ENCODE results near the gene SAMD4A.

Gene SAMD4A

DNA sequence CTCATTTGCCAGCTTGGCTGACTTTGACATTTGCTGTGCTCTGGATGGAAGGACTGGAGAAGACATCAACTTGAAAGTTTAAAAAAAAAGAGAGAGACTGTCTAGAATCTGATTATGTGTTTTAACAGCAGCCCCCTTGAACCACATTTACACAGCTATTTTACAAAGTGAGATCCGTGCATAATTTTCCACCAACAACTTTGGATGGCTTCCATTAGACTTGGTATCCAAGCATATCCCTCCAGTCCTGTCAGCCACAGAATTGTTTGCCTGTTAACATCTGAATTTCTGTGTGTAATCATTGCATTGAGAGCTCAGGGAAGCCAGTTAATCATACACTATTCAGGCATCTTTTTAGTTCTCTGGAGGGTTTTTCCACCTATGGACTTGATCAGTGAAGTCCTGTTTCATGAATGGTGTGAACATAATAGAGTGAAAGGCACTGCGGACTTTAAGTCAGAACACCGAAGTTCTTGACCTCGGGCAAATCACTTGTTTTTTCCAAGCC lies 93.7 kb downstream of the SAMD4A start:
- DNase-seq (ENCODE audit: low read depth), result no peak

- no peak for DNase-seq (ENCODE audit: low read depth)
Observed at GRCh38 chr14:54662491-54663133, 95.7 kb downstream of the SAMD4A start.

- no peak for DNase-seq (ENCODE audit: low read depth)
Observed at GRCh38 chr14:54664961-54665360, 98.0 kb downstream of the SAMD4A start.

DNA sequence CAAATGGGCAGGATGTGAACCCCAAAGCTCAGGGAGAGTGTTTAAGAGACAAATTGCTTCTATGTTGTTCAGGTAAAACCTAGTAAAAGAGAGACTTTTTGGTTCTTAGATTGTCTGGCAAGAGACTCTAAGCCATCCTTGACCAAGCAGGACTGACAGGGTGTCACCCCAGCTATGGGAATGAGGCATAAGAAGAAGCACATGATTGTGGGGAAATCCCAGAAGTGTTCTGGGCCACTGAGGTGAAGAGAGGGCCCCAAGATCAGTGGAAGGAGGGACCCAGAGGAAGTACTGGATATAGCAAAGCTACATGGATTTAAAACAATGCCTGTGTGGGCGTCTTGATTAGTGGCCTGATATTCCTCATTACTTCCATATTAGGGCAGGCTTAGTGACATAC lies 99.0 kb downstream of the SAMD4A start:
- DNase-seq (ENCODE audit: low read depth), result no peak

GRCh38 chr14:54667026-54667744 lies 100.3 kb downstream of the SAMD4A start:
- no peak for DNase-seq (ENCODE audit: low read depth)

- DNase-seq (ENCODE audit: low read depth), result no peak
Observed at GRCh38 chr14:54667764-54668163, 100.8 kb downstream of the SAMD4A start.

DNA sequence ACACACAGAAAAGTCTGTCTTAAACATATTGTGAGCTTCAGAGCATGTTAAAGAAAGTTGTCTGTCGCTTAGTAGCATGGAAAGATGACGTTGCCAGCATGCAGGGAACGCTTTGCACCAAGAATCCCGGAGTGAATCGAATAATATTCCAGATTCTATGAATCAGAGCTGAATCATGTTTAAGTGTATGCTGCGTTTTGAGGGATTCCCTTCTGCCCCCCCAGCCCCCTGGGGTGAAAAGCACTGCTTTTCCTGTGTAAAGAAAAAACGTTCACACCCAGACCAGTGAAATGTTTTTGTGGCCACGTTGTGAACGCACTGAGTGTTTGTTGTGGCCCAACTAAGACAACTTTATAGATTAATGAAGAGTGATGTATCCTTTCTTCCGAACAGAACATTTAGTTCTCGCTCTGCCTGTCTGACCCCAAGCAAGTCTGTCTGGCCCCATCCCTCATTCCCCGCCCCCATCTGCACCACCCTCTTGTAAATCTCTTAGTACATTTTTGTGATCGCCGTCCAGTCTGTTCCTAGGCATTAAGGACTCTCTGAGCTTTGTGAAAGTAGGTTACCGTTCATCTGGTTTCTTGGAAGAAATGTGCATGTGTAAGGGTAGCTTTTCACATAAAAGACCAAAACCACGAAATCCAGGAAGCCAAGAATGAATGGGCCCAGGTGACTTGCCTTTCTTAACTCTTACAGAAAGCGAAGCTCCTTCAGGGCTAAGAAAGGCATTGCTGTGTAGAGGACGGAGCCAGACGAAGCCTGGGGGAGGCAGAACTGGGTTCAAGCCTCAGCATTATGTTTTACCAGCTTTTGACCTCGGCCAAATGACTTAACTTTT lies 103.0 kb downstream of the SAMD4A start:
- no peak for DNase-seq (ENCODE audit: low read depth)

- DNase-seq (ENCODE audit: low read depth), result no peak
Observed at GRCh38 chr14:54671537-54671936, 104.6 kb downstream of the SAMD4A start.

- no peak for DNase-seq (ENCODE audit: low read depth)
Observed at GRCh38 chr14:54672181-54672580, 105.3 kb downstream of the SAMD4A start.

DNA sequence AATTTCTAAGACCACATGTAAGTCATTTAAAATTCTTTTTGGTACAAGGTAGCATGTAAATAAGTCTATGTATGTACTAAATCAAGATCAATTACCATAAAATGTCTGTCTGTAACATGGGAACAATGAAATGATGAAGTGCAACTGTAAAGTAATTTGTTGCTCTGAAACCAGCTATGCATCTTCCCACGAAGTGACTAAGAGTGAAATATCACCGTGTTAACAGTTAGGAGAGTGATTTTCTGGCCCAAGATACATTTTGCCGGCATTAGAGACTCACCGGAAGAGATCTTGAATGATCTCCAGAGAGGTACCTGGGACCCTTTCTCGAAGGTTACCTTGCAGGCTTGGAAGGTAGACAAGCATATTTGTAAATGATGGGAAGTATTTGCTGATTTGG lies 105.8 kb downstream of the SAMD4A start:
- DNase-seq (ENCODE audit: low read depth), result no peak

- no peak for DNase-seq (ENCODE audit: low read depth)
Observed at GRCh38 chr14:54673193-54674045, 106.5 kb downstream of the SAMD4A start.

GRCh38 chr14:54674046-54674741 lies 107.3 kb downstream of the SAMD4A start:
- DNase-seq (ENCODE audit: low read depth), result no peak

DNA sequence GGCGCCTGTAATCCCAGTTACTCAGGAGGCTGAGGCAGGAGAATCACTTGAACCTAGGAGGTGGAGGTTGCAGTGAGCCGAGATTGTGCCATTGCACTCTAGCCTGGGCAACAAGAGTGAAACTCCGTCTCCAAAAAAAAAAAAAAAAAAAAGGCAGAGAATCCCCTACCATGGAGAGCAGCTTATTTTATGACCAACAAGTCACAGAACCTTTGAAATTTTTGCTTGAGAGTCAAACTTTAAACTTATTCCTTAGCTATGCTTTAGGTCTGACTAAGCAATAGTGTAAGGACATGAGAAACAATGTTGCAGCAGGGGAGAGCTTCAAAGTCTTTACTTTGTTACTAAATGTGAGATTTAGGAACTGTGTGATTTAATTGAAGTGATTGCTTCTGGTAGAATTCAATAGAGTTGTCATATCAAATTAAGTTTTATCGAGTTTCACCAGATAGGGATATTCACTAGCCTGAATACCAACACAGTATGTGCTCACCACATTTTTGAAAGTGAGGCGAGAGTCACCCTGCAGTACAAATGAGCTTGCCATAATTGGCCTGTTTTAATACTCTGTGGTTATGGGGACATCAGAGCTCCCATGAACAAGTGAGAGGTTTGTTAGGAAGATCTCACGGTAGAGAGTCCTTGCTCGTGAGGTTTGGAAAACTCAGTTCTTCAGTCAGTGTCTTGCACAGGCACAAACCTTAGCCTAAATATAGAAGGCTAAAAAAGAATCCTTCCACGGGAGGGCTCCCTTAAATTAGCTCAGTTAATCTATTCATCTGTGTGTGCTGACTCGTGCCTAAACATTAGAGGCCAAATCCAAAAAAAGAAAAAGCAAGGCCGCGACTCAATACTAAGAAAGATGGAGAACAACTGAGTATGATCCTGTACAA lies 108.6 kb downstream of the SAMD4A start:
- DNase-seq (ENCODE audit: low read depth), result no peak

- no peak for DNase-seq (ENCODE audit: low read depth)
Observed at GRCh38 chr14:54676812-54677708, 110.1 kb downstream of the SAMD4A start.

DNA sequence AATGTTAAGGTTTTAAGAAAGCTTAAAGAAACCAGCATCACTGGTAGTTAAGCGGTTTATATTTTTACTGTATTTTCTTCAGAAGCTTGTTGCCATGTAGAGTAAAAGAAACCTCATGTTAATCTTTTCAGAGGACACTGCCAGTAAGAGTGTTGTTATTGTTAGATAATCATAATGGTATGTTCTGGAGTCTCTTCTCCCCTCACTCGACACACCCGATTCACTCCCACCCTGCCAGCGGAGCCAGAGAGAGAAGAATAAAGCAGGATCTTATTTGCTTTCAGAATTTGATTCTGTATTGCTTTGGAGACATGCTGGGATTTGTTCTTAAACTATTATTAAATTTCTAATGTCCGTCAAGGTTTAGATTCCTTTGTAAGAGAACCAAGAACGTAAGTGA lies 113.7 kb downstream of the SAMD4A start:
- no peak for DNase-seq (ENCODE audit: low read depth)

DNA sequence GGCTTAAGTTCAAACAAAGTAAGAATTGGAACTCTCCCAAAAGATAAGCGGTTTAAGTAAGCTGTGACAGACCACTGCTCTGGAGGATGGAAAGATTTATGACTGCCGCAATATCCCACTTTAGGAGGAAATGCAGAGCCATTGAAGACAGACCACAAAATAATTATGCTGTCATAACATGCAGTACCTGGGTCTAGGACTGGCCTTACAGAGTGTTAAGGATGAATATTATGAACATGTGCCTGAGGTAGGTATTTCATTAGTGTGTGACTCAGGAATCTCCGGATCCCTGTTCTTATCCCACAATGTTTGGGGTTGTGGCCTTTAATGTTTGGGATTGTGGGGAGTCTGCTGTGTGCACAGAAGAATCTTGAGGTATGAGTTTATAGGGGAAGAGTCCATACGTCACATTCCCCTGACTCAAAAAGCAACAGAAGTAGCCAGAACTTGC lies 114.9 kb downstream of the SAMD4A start:
- DNase-seq (ENCODE audit: low read depth), result no peak

DNA sequence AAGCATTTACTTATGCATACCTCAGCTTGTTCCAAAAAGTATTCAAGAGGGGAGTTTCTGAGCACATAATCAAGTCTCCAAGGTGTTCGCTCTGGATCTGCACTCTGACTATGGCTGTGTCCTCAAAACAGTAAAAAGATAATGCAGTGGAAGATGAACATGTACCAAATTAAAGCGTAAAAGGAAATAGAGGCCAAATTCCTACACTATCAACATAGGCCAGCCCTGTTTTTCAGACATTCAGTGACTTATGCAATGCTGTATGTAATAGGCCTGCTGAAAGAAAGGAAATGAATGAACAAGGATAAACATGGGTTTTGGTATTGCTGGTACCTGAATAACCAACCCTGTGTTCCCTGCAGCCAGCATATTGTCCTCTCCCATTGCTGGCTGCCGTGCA lies 115.7 kb downstream of the SAMD4A start:
- DNase-seq (ENCODE audit: low read depth), result no peak

GRCh38 chr14:54683882-54684794 lies 117.2 kb downstream of the SAMD4A start:
- no peak for DNase-seq (ENCODE audit: low read depth)

Measured in stimulated activated CD8-positive, alpha-beta memory T cell treated with anti-CD3 and anti-CD28 coated beads, Interleukin-15, amount 100 ng/mL, for 24 hours (primary cell).